B cell (primary cell): Measurements from ENCODE around the gene HSD3B2. TPM values are rescaled to one million over a fixed set of nuclear protein-coding genes. Genes with fewer than 3 reads are reported as not detected.

ENCODE experiments used
- ATAC-seq: fragments of 200-7000 bp; cut with Tn5 transposase; one replicate; pipeline ENCODE4 v1.10.0; 2021; ENCODE audit warnings: low read depth, mild to moderate bottlenecking, moderate number of reproducible peaks, moderate library complexity
- CTCF ChIA-PET: fragments of 350-600 bp; sonication (Branson Sonifier 250); formaldehyde crosslinking; loops from one replicate; lab custom pipeline; 2021; ENCODE audit warnings: antibody characterized with exemption, inconsistent platforms; lab: Charles Lee
- POLR2A ChIA-PET: fragments of 350-600 bp; sonication (Branson Sonifier 250); formaldehyde crosslinking; loops from one replicate; lab custom pipeline; 2021; ENCODE audit warnings: antibody characterized with exemption; lab: Charles Lee
- DNase-seq: peaks from one replicate; pipeline ENCODE4 v3.0.0; 2013
- H2AFZ ChIP-seq: 2 replicates; pipeline ENCODE4 v1.6.1; 2012; ENCODE audit warnings: mild to moderate bottlenecking, low read depth, low read length; ENCODE audit not compliant: insufficient read depth, poor library complexity, severe bottlenecking
- H3K27ac ChIP-seq, 2 donors: 1 replicate in 1 of 2; 2 replicates in 1 of 2; pipeline ENCODE4 v1.5.1; 2012 to 2013; ENCODE audit warnings: low read length in 2 of 2, mild to moderate bottlenecking in 2 of 2, moderate library complexity in 1 of 2
- H3K27me3 ChIP-seq, 4 experiments: fragments of 200-600 bp in 1 of 4; sonication (generic) in 1 of 4; replicated peaks in 1 of 4; 1 replicate in 2 of 4; 2 replicates in 2 of 4; pipeline versions ENCODE4 v1.6.1 to v1.7.0; 2013 to 2016; ENCODE audit warnings: low read length in 3 of 4, mild to moderate bottlenecking in 2 of 4, mixed read lengths in 1 of 4, moderate library complexity in 1 of 4; ENCODE audit not compliant: insufficient read depth in 4 of 4, control insufficient read depth in 3 of 4; ENCODE audit errors: control extremely low read depth in 1 of 4
- H3K36me3 ChIP-seq, 2 experiments: replicated peaks in 1 of 2; 1 replicate in 1 of 2; 2 replicates in 1 of 2; pipeline versions ENCODE4 v1.6.1 to v1.7.1; 2013; ENCODE audit warnings: low read length in 1 of 2; ENCODE audit not compliant: insufficient read depth in 2 of 2, control insufficient read depth in 1 of 2; ENCODE audit errors: control extremely low read depth in 1 of 2, extremely low read depth in 1 of 2
- H3K4me1 ChIP-seq, 2 donors: fragments of 200-600 bp in 1 of 2; sonication (generic) in 1 of 2; 1 replicate in 1 of 2; 2 replicates in 1 of 2; pipeline versions ENCODE4 v1.5.1 to v1.6.1; 2013 to 2017; ENCODE audit warnings: low read length in 2 of 2; ENCODE audit not compliant: control insufficient read depth in 2 of 2, insufficient read depth in 2 of 2
- H3K4me2 ChIP-seq: replicated peaks from 2 replicates; pipeline ENCODE3; 2012; ENCODE audit warnings: mild to moderate bottlenecking, low read depth, low read length; ENCODE audit not compliant: poor library complexity, severe bottlenecking
- H3K4me3 ChIP-seq, 5 experiments: fragments of 200-600 bp in 1 of 5; sonication (generic) in 1 of 5; 1 replicate in 3 of 5; 2 replicates in 2 of 5; pipeline versions ENCODE4 v1.5.1 to v1.7.0; 2011 to 2016; ENCODE audit warnings: low read length in 4 of 5, mild to moderate bottlenecking in 4 of 5, low read depth in 2 of 5, control low read depth in 1 of 5, moderate library complexity in 1 of 5; ENCODE audit not compliant: insufficient read depth in 1 of 5; ENCODE audit errors: control extremely low read depth in 1 of 5, extremely low read depth in 1 of 5
- H3K79me2 ChIP-seq: fragments of 200-600 bp; sonication (generic); one replicate; pipeline ENCODE4 v1.6.0; 2016; ENCODE audit warnings: low read length; ENCODE audit not compliant: control insufficient read depth, insufficient read depth
- H3K9ac ChIP-seq: fragments of 200-600 bp; sonication (generic); 2 replicates; pipeline ENCODE4 v1.6.1; 2017; ENCODE audit warnings: mild to moderate bottlenecking, low read length, moderate library complexity
- H3K9me3 ChIP-seq, 3 donors: one replicate each; pipeline versions ENCODE4 v1.6.1 to v1.7.1; 2013; ENCODE audit warnings: low read length in 2 of 3; ENCODE audit not compliant: control insufficient read depth in 2 of 3, insufficient read depth in 1 of 3; ENCODE audit errors: control extremely low read depth in 1 of 3
- H4K20me1 ChIP-seq: 2 replicates; pipeline ENCODE4 v1.6.0; 2012; ENCODE audit warnings: mild to moderate bottlenecking, low read length; ENCODE audit not compliant: insufficient read depth, control insufficient read depth, poor library complexity, severe bottlenecking
- H3K27ac Mint-ChIP-seq: one replicate; pipeline ENCODE4 v1.8.0; 2021; ENCODE audit warnings: mixed read lengths
- H3K27me3 Mint-ChIP-seq: one replicate; pipeline ENCODE4 v1.8.0; 2021; ENCODE audit warnings: mixed read lengths
- H3K4me1 Mint-ChIP-seq: one replicate; pipeline ENCODE4 v1.8.0; 2021; ENCODE audit warnings: mixed read lengths
- H3K4me3 Mint-ChIP-seq: one replicate; pipeline ENCODE4 v1.8.0; 2021; ENCODE audit warnings: mixed read lengths
- H3K9me3 Mint-ChIP-seq: one replicate; pipeline ENCODE4 v1.8.0; 2022; ENCODE audit warnings: mixed read lengths; ENCODE audit not compliant: insufficient read depth
- CTCF ChIP-seq: fragments of 200-600 bp; IDR thresholded peaks from one replicate; pipeline ENCODE4 v1.8.0; 2022; ENCODE audit warnings: antibody characterized with exemption, mild to moderate bottlenecking
- EZH2 ChIP-seq: IDR thresholded peaks from 2 replicates; pipeline ENCODE4 v1.6.1; 2012; ENCODE audit warnings: borderline replicate concordance, low read depth, mild to moderate bottlenecking, moderate library complexity, low read length; ENCODE audit not compliant: insufficient read depth, poor library complexity, severe bottlenecking
- WGBS: methylation state at CpG from one replicate; pipeline ENCODE4 v1.1.5; 2013; ENCODE audit warnings: missing lambda C conversion rate; ENCODE audit not compliant: insufficient coverage; 5-methylcytosine and 5-hydroxymethylcytosine counted together
- intact Hi-C: fragments of 100-400 bp; cut with micrococcal nuclease; formaldehyde crosslinking; loops from one replicate; pipeline ENCODE4 v1.10.0; 2022
- polyA minus RNA-seq: library from RNA; depleted of rRNA, polyadenylated mRNA; stranded (reverse); fragments of >200 nt; gene quantifications from 2 replicates; pipeline ENCODE4 v1.2.3, GENCODE V29; 2012
- polyA plus RNA-seq: library from polyadenylated mRNA; depleted of rRNA; stranded (reverse); fragments of >200 nt; gene quantifications from 2 replicates; pipeline ENCODE4 v1.2.3, GENCODE V29; 2012
- total RNA-seq, 2 donors: library from RNA; stranded (reverse); fragments of 120-200 nt in 1 of 2; gene quantifications; 1 replicate in 1 of 2; 2 replicates in 1 of 2; pipeline versions ENCODE4 v1.2.3 to v1.2.4, GENCODE V29; 2013 to 2022

The HSD3B2 gene
- total RNA-seq, result not detected in 2 replicates
- total RNA-seq (2013), result not detected
- polyA plus RNA-seq, result not detected in 2 replicates
- polyA minus RNA-seq, result not detected in 2 replicates

- TF ChIP-seq CTCF (no peak), EZH2 (no peak)
- DNase-seq (no peak), ATAC-seq (no peak)
- Mint-ChIP-seq H3K27ac (no peak within 1 kb of the TSS), H3K4me3 (no peak within 1 kb of the TSS), H3K9me3 (no peaks in the 10 kb centered on the region), H3K27me3 (peaks cover 4% of the 10 kb centered on the region), H3K4me1 (no peaks in the 10 kb centered on the region)
- Histone ChIP-seq H3K9me3 (peaks cover 0 to 1% (median 0%) of the 10 kb centered on the region in 3 donors), H3K27me3 (no peaks in the 10 kb centered on the region), H3K27ac (no peak within 1 kb of the TSS), H3K9ac (no peak within 1 kb of the TSS), H3K4me3 (no peak within 1 kb of the TSS), H3K79me2 (no peaks in the 10 kb centered on the region), H3K36me3 (no peaks in the 10 kb centered on the region), H4K20me1 (no peaks in the 10 kb centered on the region), H2AFZ (no peak within 1 kb of the TSS), H3K4me1 (no peaks in the 10 kb centered on the region), H3K4me2 (no peak within 1 kb of the TSS)
- 86% methylated on average over 1 of the region's 2 CpGs for WGBS
- ChIA-PET POLR2A (no interaction called here), CTCF (no interaction called here)
- intact Hi-C loops, result no loop called here
Observed at GRCh38 chr1:119414950-119415349, at the start of gene HSD3B2. HSD3B2 (plus strand) TSS chr1:119415150; CDS start chr1:119415420, 270 bp downstream.

- Mint-ChIP-seq H3K27me3 (peaks cover 20% of the 10 kb centered on the region), H3K27ac (no peak overlapping the region), H3K9me3 (no peaks in the 10 kb centered on the region), H3K4me3 (no peak overlapping the region), H3K4me1 (no peaks in the 10 kb centered on the region)
- Histone ChIP-seq H3K4me2 (no peak overlapping the region), H3K4me3 (no peak overlapping the region), H4K20me1 (no peaks in the 10 kb centered on the region), H3K9ac (no peak overlapping the region), H3K27ac (no peak overlapping the region), H3K9me3 (no peaks in the 10 kb centered on the region), H3K27me3 (no peaks in the 10 kb centered on the region), H3K79me2 (no peaks in the 10 kb centered on the region), H3K4me1 (no peaks in the 10 kb centered on the region), H3K36me3 (no peaks in the 10 kb centered on the region), H2AFZ (no peak overlapping the region)
- ChIA-PET POLR2A (no interaction called here), CTCF (interaction anchor here (1.2 kb wide), 1 partner anchor 91 kb away, joined by 4 read pairs; no protein-coding TSS in a partner anchor)
- ATAC-seq (no peak), DNase-seq (no peak)
- whole genome bisulfite sequencing, result 76% methylated on average over 3 of the region's 3 CpGs
- intact Hi-C loops, result loop anchor here (5.0 kb wide), 1 partner anchor 1214 kb away; no protein-coding TSS in a partner anchor
- TF ChIP-seq CTCF, result no peak
- TF ChIP-seq EZH2, result no peak
Observed at GRCh38 chr1:119366424-119366823, 48.5 kb upstream of the HSD3B2 start.
